Gastroesophageal sphincter (tissue), 3 donors: ENCODE results near the gene MTCL1.

Experiments used
- CTCF ChIP-seq, 4 experiments: fragments of 200-600 bp in 2 of 4; fragments of 450-650 bp in 2 of 4; sonication (generic) in 1 of 4; IDR thresholded peaks; one replicate each; pipeline ENCODE4 v1.5.1; 2017 to 2019; ENCODE audit warnings: antibody characterized with exemption in 4 of 4, mild to moderate bottlenecking in 2 of 4, moderate library complexity in 2 of 4
- POLR2A ChIP-seq, 2 donors: fragments of 450-650 bp; IDR thresholded peaks; one replicate each; pipeline ENCODE4 v1.6.1; 2017; ENCODE audit warnings: antibody characterized with exemption in 2 of 2, mild to moderate bottlenecking in 2 of 2, moderate library complexity in 1 of 2
- POLR2AphosphoS5 ChIP-seq: sonication (generic); formaldehyde crosslinking; IDR thresholded peaks from one replicate; pipeline ENCODE4 v1.6.1; 2017; ENCODE audit warnings: antibody characterized with exemption

GRCh38 chr18:8776013-8776943 lies 70.9 kb downstream of the MTCL1 start:
- TF ChIP-seq POLR2A (IDR thresholded peaks at IDR 0.05), result no peak
- no peak for TF ChIP-seq CTCF (IDR thresholded peaks at IDR 0.05)
- TF ChIP-seq POLR2AphosphoS5, result no peak
